ENCODE results near the gene RAB3IP. TPM values are rescaled to one million over a fixed set of nuclear protein-coding genes. Genes with fewer than 3 reads are reported as not detected.

The RAB3IP gene
- total RNA-seq = 10 to 100 TPM; 11.1 to 18.4 TPM
- 10 to 100 TPM in 1 of 2 donors, 1 to 10 TPM in 1; 5.9 to 17.7 TPM for polyA plus RNA-seq
- long read RNA-seq, donor 1, transcript RAB3IP-201 (11 exons, 3,690 nt) = major isoform, 18 of 27 reads
- long read RNA-seq, donor 1, partial matches to known transcripts = 0 of 27 reads
- long read RNA-seq, donor 1, other reads (novel, unspliced or antisense) = 8 of 27 reads
- long read RNA-seq, donor 2, partial matches to known transcripts = 1 of 5 reads
- long read RNA-seq, donor 2, other reads (novel, unspliced or antisense) = 1 of 5 reads

GRCh38 chr12:69738351-69739286 lies at the start of gene RAB3IP:
TSS of gene RAB3IP (plus strand) at chr12:69738860. CDS start at chr12:69755409, 16,549 bp downstream.
- no peak within 1 kb of the TSS for H3K27ac ChIP-seq (ENCODE audit: low read depth in 1 of 2, low read length in 2 of 2)
- intact Hi-C loops (cut with DNase I) = loop anchor here in 1 of 2 donors (5.0 kb wide), 1 partner anchor 51 kb away; no protein-coding TSS in a partner anchor
- no peaks in the 10 kb centered on the region for H3K4me1 ChIP-seq (ENCODE audit: control insufficient read depth in 1 of 2, insufficient read depth in 2 of 2, low read length in 2 of 2)
- 2 to 3% methylated on average over 64 to 110 of the region's 110 CpGs for WGBS, 2 donors
- peak within 1 kb of the TSS; percentile 73 to 97 for H3K4me3 ChIP-seq (ENCODE audit: low read length in 2 of 2)
- ATAC-seq (ENCODE audit: low FRiP score) (peak; percentile 97), DNase-seq (peak; percentile 88 to 97)
- no peaks in the 10 kb centered on the region for H3K27me3 ChIP-seq (ENCODE audit: control insufficient read depth in 1 of 2, insufficient read depth in 2 of 2, low read length in 1 of 2)
- H3K36me3 ChIP-seq (ENCODE audit: control insufficient read depth in 1 of 2, insufficient read depth in 2 of 2, low read length in 1 of 2) = no peaks in the 10 kb centered on the region
- no peaks in the 10 kb centered on the region for H3K9me3 ChIP-seq (ENCODE audit: control insufficient read depth, low read length)

GRCh38 chr12:69689638-69690037 lies 49.0 kb upstream of the RAB3IP start:
- 94 to 100% methylated on average over 2 of the region's 2 CpGs for WGBS, 2 donors
- DNase-seq = no peak
- no peaks in the 10 kb centered on the region for H3K36me3 ChIP-seq (ENCODE audit: control insufficient read depth in 1 of 2, insufficient read depth in 2 of 2, low read length in 1 of 2)
- no peaks in the 10 kb centered on the region for H3K27me3 ChIP-seq (ENCODE audit: control insufficient read depth in 1 of 2, insufficient read depth in 2 of 2, low read length in 1 of 2)
- intact Hi-C loops (cut with DNase I) = loop anchor here in 1 of 2 donors (5.0 kb wide), 1 partner anchor 48 kb away; the partner anchor contains the start of gene RAB3IP
- no peaks in the 10 kb centered on the region for H3K4me1 ChIP-seq (ENCODE audit: control insufficient read depth in 1 of 2, insufficient read depth in 2 of 2, low read length in 2 of 2)
- H3K27ac ChIP-seq (ENCODE audit: low read depth in 1 of 2, low read length in 2 of 2) = peak overlapping the region in 1 of 2 donors; percentile 12
- no peaks in the 10 kb centered on the region for H3K9me3 ChIP-seq (ENCODE audit: control insufficient read depth, low read length)
- no peak for ATAC-seq (ENCODE audit: low FRiP score)
- H3K4me3 ChIP-seq (ENCODE audit: low read length in 2 of 2) = no peak overlapping the region

- ATAC-seq (ENCODE audit: low FRiP score) = no peak
- Histone ChIP-seq H3K9me3 (ENCODE audit: control insufficient read depth, low read length) (no peaks in the 10 kb centered on the region), H3K4me1 (ENCODE audit: control insufficient read depth in 1 of 2, insufficient read depth in 2 of 2, low read length in 2 of 2) (no peaks in the 10 kb centered on the region), H3K27ac (ENCODE audit: low read depth in 1 of 2, low read length in 2 of 2) (no peak overlapping the region), H3K27me3 (ENCODE audit: control insufficient read depth in 1 of 2, insufficient read depth in 2 of 2, low read length in 1 of 2) (no peaks in the 10 kb centered on the region), H3K4me3 (ENCODE audit: low read length in 2 of 2) (no peak overlapping the region), H3K36me3 (ENCODE audit: control insufficient read depth in 1 of 2, insufficient read depth in 2 of 2, low read length in 1 of 2) (no peaks in the 10 kb centered on the region)
- no peak for DNase-seq
- 70 to 83% methylated on average over 7 of the region's 7 CpGs for WGBS, 2 donors
- intact Hi-C loops (cut with DNase I) = no loop called here
Measured at GRCh38 chr12:69694123-69694522, 44.5 kb upstream of the RAB3IP start.

GRCh38 chr12:69698054-69698453 lies 40.6 kb upstream of the RAB3IP start:
- no peaks in the 10 kb centered on the region for H3K27me3 ChIP-seq (ENCODE audit: control insufficient read depth in 1 of 2, insufficient read depth in 2 of 2, low read length in 1 of 2)
- no peak for ATAC-seq (ENCODE audit: low FRiP score)

GRCh38 chr12:69698769-69699540 lies 39.7 kb upstream of the RAB3IP start, which contains the start of gene BEST3:
TSS of gene BEST3 (minus strand) at chr12:69699303. CDS start at chr12:69697798, 1,505 bp downstream.
- Histone ChIP-seq H3K4me1 (ENCODE audit: control insufficient read depth in 1 of 2, insufficient read depth in 2 of 2, low read length in 2 of 2) (no peaks in the 10 kb centered on the region), H3K9me3 (ENCODE audit: control insufficient read depth, low read length) (no peaks in the 10 kb centered on the region), H3K27ac (ENCODE audit: low read depth in 1 of 2, low read length in 2 of 2) (no peak within 1 kb of the TSS), H3K36me3 (ENCODE audit: control insufficient read depth in 1 of 2, insufficient read depth in 2 of 2, low read length in 1 of 2) (no peaks in the 10 kb centered on the region), H3K27me3 (ENCODE audit: control insufficient read depth in 1 of 2, insufficient read depth in 2 of 2, low read length in 1 of 2) (no peaks in the 10 kb centered on the region), H3K4me3 (ENCODE audit: low read length in 2 of 2) (no peak within 1 kb of the TSS)
- DNase-seq (no peak), ATAC-seq (ENCODE audit: low FRiP score) (no peak)
- intact Hi-C loops (cut with DNase I) = no loop called here
- 72 to 84% methylated on average over 12 of the region's 12 CpGs for WGBS, 2 donors

More at GRCh38 chr12:69698054-69698453, 40.6 kb upstream of the RAB3IP start:
- WGBS, 2 donors = 84 to 85% methylated on average over 2 of the region's 2 CpGs
- Histone ChIP-seq H3K4me3 (ENCODE audit: low read length in 2 of 2) (no peak overlapping the region), H3K4me1 (ENCODE audit: control insufficient read depth in 1 of 2, insufficient read depth in 2 of 2, low read length in 2 of 2) (no peaks in the 10 kb centered on the region), H3K27ac (ENCODE audit: low read depth in 1 of 2, low read length in 2 of 2) (no peak overlapping the region), H3K36me3 (ENCODE audit: control insufficient read depth in 1 of 2, insufficient read depth in 2 of 2, low read length in 1 of 2) (no peaks in the 10 kb centered on the region), H3K9me3 (ENCODE audit: control insufficient read depth, low read length) (no peaks in the 10 kb centered on the region)
- intact Hi-C loops (cut with DNase I) = no loop called here
- DNase-seq = no peak

GRCh38 chr12:69701826-69702225 lies 36.8 kb upstream of the RAB3IP start:
- intact Hi-C loops (cut with DNase I) = no loop called here
- H3K27ac ChIP-seq (ENCODE audit: low read depth in 1 of 2, low read length in 2 of 2) = no peak overlapping the region
- ATAC-seq (ENCODE audit: low FRiP score) = no peak
- no peak for DNase-seq
- H3K4me3 ChIP-seq (ENCODE audit: low read length in 2 of 2) = no peak overlapping the region
- H3K4me1 ChIP-seq (ENCODE audit: control insufficient read depth in 1 of 2, insufficient read depth in 2 of 2, low read length in 2 of 2) = no peaks in the 10 kb centered on the region
- H3K9me3 ChIP-seq (ENCODE audit: control insufficient read depth, low read length) = peaks cover 1% of the 10 kb centered on the region
- WGBS, 2 donors = 87 to 91% methylated on average over 3 of the region's 3 CpGs
- no peaks in the 10 kb centered on the region for H3K36me3 ChIP-seq (ENCODE audit: control insufficient read depth in 1 of 2, insufficient read depth in 2 of 2, low read length in 1 of 2)
- H3K27me3 ChIP-seq (ENCODE audit: control insufficient read depth in 1 of 2, insufficient read depth in 2 of 2, low read length in 1 of 2) = no peaks in the 10 kb centered on the region

GRCh38 chr12:69703146-69703642 lies 35.5 kb upstream of the RAB3IP start:
- H3K9me3 ChIP-seq (ENCODE audit: control insufficient read depth, low read length) = peaks cover 1% of the 10 kb centered on the region
- WGBS, 2 donors = 50 to 62% methylated on average over 1 of the region's 1 CpG
- no peaks in the 10 kb centered on the region for H3K36me3 ChIP-seq (ENCODE audit: control insufficient read depth in 1 of 2, insufficient read depth in 2 of 2, low read length in 1 of 2)
- no peak overlapping the region for H3K4me3 ChIP-seq (ENCODE audit: low read length in 2 of 2)
- H3K27me3 ChIP-seq (ENCODE audit: control insufficient read depth in 1 of 2, insufficient read depth in 2 of 2, low read length in 1 of 2) = no peaks in the 10 kb centered on the region
- intact Hi-C loops (cut with DNase I) = no loop called here
- ATAC-seq (ENCODE audit: low FRiP score) = no peak
- no peak for DNase-seq
- H3K4me1 ChIP-seq (ENCODE audit: control insufficient read depth in 1 of 2, insufficient read depth in 2 of 2, low read length in 2 of 2) = no peaks in the 10 kb centered on the region
- no peak overlapping the region for H3K27ac ChIP-seq (ENCODE audit: low read depth in 1 of 2, low read length in 2 of 2)

- intact Hi-C loops (cut with DNase I) = no loop called here
- ATAC-seq (ENCODE audit: low FRiP score) (no peak), DNase-seq (no peak)
- H3K4me1 ChIP-seq (ENCODE audit: control insufficient read depth in 1 of 2, insufficient read depth in 2 of 2, low read length in 2 of 2) = no peaks in the 10 kb centered on the region
- WGBS, 2 donors = 0% methylated on average over 1 of the region's 1 CpG
- no peak overlapping the region for H3K27ac ChIP-seq (ENCODE audit: low read depth in 1 of 2, low read length in 2 of 2)
- peaks cover 1% of the 10 kb centered on the region for H3K9me3 ChIP-seq (ENCODE audit: control insufficient read depth, low read length)
- no peaks in the 10 kb centered on the region for H3K27me3 ChIP-seq (ENCODE audit: control insufficient read depth in 1 of 2, insufficient read depth in 2 of 2, low read length in 1 of 2)
- no peaks in the 10 kb centered on the region for H3K36me3 ChIP-seq (ENCODE audit: control insufficient read depth in 1 of 2, insufficient read depth in 2 of 2, low read length in 1 of 2)
- no peak overlapping the region for H3K4me3 ChIP-seq (ENCODE audit: low read length in 2 of 2)
Measured at GRCh38 chr12:69704357-69704756, 34.3 kb upstream of the RAB3IP start.

Data from aorta (tissue), 5 donors.